Measurements from ENCODE around the gene ACOX1. TPM values are rescaled to one million over a fixed set of nuclear protein-coding genes. Genes with fewer than 3 reads are reported as not detected.

The ACOX1 gene
- total and polyA plus RNA-seq, 2 of the 13 experiments (the other 11 are each of a cell fraction or from before 2014, with no cell fraction given) = 86.4 to 120 TPM

GRCh38 chr17:75959051-75959838, 19.7 kb downstream of the ACOX1 start:
- H4K20me1 ChIP-seq (ENCODE audit: insufficient read depth, low read length) = peaks cover 59% of the 10 kb centered on the region
- FAIRE-seq (peak; percentile 34), DNase-seq (ENCODE audit: low spot score) (peak; percentile 58), ATAC-seq (peak; percentile 69)
- peaks cover 58% of the 10 kb centered on the region for H3K79me2 ChIP-seq (ENCODE audit: insufficient read depth, low read length)
- no peaks in the 10 kb centered on the region for H3K9me3 ChIP-seq (ENCODE audit: low read length)
- in situ Hi-C loops (cut with HindIII; ENCODE audit: extremely low pct_ligation_motif_present, low pct_unique_long_range_greater_than_20kb) = loop anchor here (5.0 kb wide), 1 partner anchor 48 kb away; no protein-coding TSS in a partner anchor
- H3K36me3 ChIP-seq (replicated peaks in 1 of 2; ENCODE audit: control insufficient read depth in 1 of 2, insufficient read depth in 2 of 2, low read length in 2 of 2) = peaks cover 24 to 58% of the 10 kb centered on the region in 2 experiments
- H2AFZ ChIP-seq (ENCODE audit: low read length) = no peak overlapping the region
- H3K27me3 ChIP-seq (ENCODE audit: control insufficient read depth in 1 of 2, insufficient read depth in 2 of 2, low read length in 2 of 2) = no peaks in the 10 kb centered on the region
- intact Hi-C loops (cut with micrococcal nuclease; ENCODE audit: unreplicated experiment) = no loop called here
- ChIA-PET POLR2A (interaction anchor here (0.5 to 4.3 kb wide), 12 partner anchors 10 to 54 kb away, joined by 3 to 39 read pairs (median 5); partner anchors contain the start of genes ACOX1, FBF1, MRPL38 and TEN1), CTCF (ENCODE audit: low intra/inter-chr PET ratio, low total read pairs) (no interaction called here)
- H3K27ac ChIP-seq (ENCODE audit: extremely low read length, insufficient read depth, low read length) = peak overlapping the region; percentile 52
- BruUV-seq (replicated peaks) = no TSS peak
- WGBS (ENCODE audit: low lambda C conversion rate) = 24% methylated on average over 8 of the region's 8 CpGs
- H3K4me2 ChIP-seq (ENCODE audit: low read depth, low read length) = peak overlapping the region; percentile 59
- peak overlapping the region; percentile 8; the same call in 1 of the 2 replicates for H3K9ac ChIP-seq (ENCODE audit: insufficient read depth, low read depth, low read length)
- peaks cover 37% of the 10 kb centered on the region for H3K4me1 ChIP-seq (ENCODE audit: insufficient read depth, low read length)
- H3K4me3 ChIP-seq (replicated peaks in 1 of 3; ENCODE audit: insufficient read depth in 1 of 3, low read depth in 2 of 3, low read length in 3 of 3) = no peak overlapping the region; a peak in 1 of 6 replicates
- no peak for TF ChIP-seq ZNF512B (CRISPR knock-in tag; IDR thresholded peaks at IDR 0.05; ENCODE audit: borderline replicate concordance)
- no peak for TF ChIP-seq ZNF30 (CRISPR knock-in tag; IDR thresholded peaks at IDR 0.05)
- TF ChIP-seq TEAD3 (CRISPR knock-in tag; optimal IDR thresholded peaks at IDR 0.05; ENCODE audit: borderline replicate concordance) = no peak
- no peak for TF ChIP-seq ZNF292 (CRISPR knock-in tag; IDR thresholded peaks at IDR 0.05; ENCODE audit: borderline replicate concordance, low read depth)
- TF ChIP-seq ZNF280D (CRISPR knock-in tag; IDR thresholded peaks at IDR 0.05) = peak; percentile 24; the same call in 1 of the 2 replicates
- TF ChIP-seq ELF3 (CRISPR knock-in tag; IDR thresholded peaks at IDR 0.05) = 0 out of 2 replicates have a peak, but pooled peaks have one; percentile 14
- TF ChIP-seq SAP130 (CRISPR knock-in tag; IDR thresholded peaks at IDR 0.05; ENCODE audit: low read depth) = peak; percentile 53; the same call in 1 of the 2 replicates
- peak; percentile 58 for TF ChIP-seq ZEB1 (IDR thresholded peaks at IDR 0.05; ENCODE audit: insufficient replicate concordance, low read depth)
- TF ChIP-seq ONECUT2 (CRISPR knock-in tag; IDR thresholded peaks at IDR 0.05) = peak; percentile 68
- no peak for TF ChIP-seq ZNF747 (CRISPR knock-in tag; IDR thresholded peaks at IDR 0.05; ENCODE audit: borderline replicate concordance)
- peak; percentile 49 for TF ChIP-seq FOXA3 (CRISPR knock-in tag; IDR thresholded peaks at IDR 0.05)
- TF ChIP-seq CBFB (CRISPR knock-in tag; IDR thresholded peaks at IDR 0.05) = no peak
- no peak for TF ChIP-seq ZNF572 (CRISPR knock-in tag; IDR thresholded peaks at IDR 0.05)
- no peak for TF ChIP-seq ELF1 (CRISPR knock-in tag; IDR thresholded peaks at IDR 0.05)
